Activated CD4-positive, alpha-beta T cell treated with anti-CD3 and anti-CD28 coated beads, Interleukin-2, amount 10 ng/mL, durations not matched to agents 7 days and 5 days (primary cell): ENCODE results near the gene CCL17. TPM values are rescaled to one million over a fixed set of nuclear protein-coding genes. Genes with fewer than 3 reads are reported as not detected.
A peak's percentile ranks its signal among the peaks of the same experiment; 100 is the strongest.
"Not testable (repeated sequence)": the region's sequence is repeated elsewhere in the genome, so short reads cannot be mapped to it uniquely, and the experiment has no call there.

Experiments
- CTCF ChIA-PET: fragments of 350-600 bp; sonication (Branson Sonifier 250); formaldehyde crosslinking; loops from one replicate; lab custom pipeline; 2021; ENCODE audit warnings: antibody characterized with exemption; lab: Charles Lee
- POLR2A ChIA-PET: fragments of 350-600 bp; sonication (Branson Sonifier 250); formaldehyde crosslinking; loops from one replicate; lab custom pipeline; 2021; ENCODE audit warnings: antibody characterized with exemption; lab: Charles Lee
- DNase-seq: peaks from one replicate; pipeline ENCODE4 v3.0.0-alpha.2; 2020
- H3K27ac Mint-ChIP-seq: one replicate; pipeline ENCODE4 v1.8.0; 2021; ENCODE audit warnings: mild to moderate bottlenecking, moderate library complexity, mixed read lengths
- H3K27me3 Mint-ChIP-seq: one replicate; pipeline ENCODE4 v1.8.0; 2021; ENCODE audit warnings: mixed read lengths
- H3K36me3 Mint-ChIP-seq: one replicate; pipeline ENCODE4 v1.8.0; 2021; ENCODE audit warnings: low read depth, mixed read lengths
- H3K4me1 Mint-ChIP-seq: one replicate; pipeline ENCODE4 v1.8.0; 2021; ENCODE audit warnings: mixed read lengths
- H3K4me3 Mint-ChIP-seq: one replicate; pipeline ENCODE4 v1.8.0; 2021; ENCODE audit warnings: mild to moderate bottlenecking, moderate library complexity, mixed read lengths
- H3K9me3 Mint-ChIP-seq: one replicate; pipeline ENCODE4 v1.8.0; 2021; ENCODE audit warnings: mixed read lengths
- total RNA-seq, 2 experiments: library from RNA; stranded (reverse); gene quantifications; one replicate each; pipeline ENCODE4 v1.2.3, GENCODE V29; 2021

Gene CCL17
- total RNA-seq, 2 experiments from 2014 or later, result 0.40 to 0.42 TPM

DNA sequence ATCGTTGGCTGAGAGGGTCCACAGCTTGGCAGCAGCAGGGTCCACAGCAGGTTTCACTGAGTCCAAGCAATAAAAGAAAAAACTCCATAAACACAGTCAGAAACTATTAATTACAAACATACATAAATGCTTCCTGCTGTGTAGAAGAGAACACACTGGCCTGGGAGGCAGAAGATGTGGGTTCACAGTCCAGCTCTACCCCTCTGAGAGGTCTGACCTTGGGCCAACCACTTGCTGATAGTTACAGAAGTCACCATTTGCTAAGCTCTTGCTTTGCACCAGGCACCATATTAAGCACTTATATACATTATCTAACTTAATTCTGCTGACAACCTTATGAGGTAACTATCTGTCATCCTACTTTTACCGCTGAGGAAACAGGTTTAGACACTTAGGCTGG is 27.9 kb downstream of the CCL17 start:
- POLR2A ChIA-PET, result no interaction called here
- DNase-seq, result no peak
- peaks cover 65% of the 10 kb centered on the region for H3K36me3 Mint-ChIP-seq
- H3K4me3 Mint-ChIP-seq, result no peak overlapping the region
- CTCF ChIA-PET, result interaction anchor here (2.8 kb wide), 1 partner anchor 15 kb away, joined by 14 read pairs; no protein-coding TSS in a partner anchor
- H3K4me1 Mint-ChIP-seq, result peaks cover 17% of the 10 kb centered on the region
- no peaks in the 10 kb centered on the region for H3K27me3 Mint-ChIP-seq
- H3K9me3 Mint-ChIP-seq, result no peaks in the 10 kb centered on the region
- no peak overlapping the region for H3K27ac Mint-ChIP-seq

DNA sequence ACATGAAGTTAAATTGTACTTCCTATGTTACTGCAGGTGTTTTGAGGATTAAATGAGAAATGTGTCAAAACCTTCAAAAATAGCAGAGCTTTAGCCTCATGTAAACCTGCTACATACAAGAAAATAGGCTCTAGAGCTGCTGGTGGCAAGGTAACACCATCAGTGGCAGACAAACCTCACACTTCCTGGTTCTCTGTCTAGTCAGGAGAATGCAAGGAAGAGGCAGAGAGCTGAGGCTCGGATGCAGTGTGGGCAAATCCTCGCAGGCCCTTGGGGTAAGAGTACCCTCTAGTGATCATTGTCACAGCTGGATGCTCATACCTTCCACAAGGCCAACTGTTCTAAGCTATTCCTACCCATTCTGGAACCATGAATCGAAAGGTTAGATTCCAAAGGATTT is 28.4 kb downstream of the CCL17 start:
- H3K27ac Mint-ChIP-seq, result peak overlapping the region; percentile 31
- CTCF ChIA-PET, result interaction anchor here (1.0 to 2.8 kb wide), 5 partner anchors 10 to 33 kb away, joined by 3 to 14 read pairs (median 5); partner anchors contain the start of genes CIAPIN1, COQ9 and POLR2C
- no peak for DNase-seq
- no peak overlapping the region for H3K4me3 Mint-ChIP-seq
- no peaks in the 10 kb centered on the region for H3K9me3 Mint-ChIP-seq
- H3K36me3 Mint-ChIP-seq, result peaks cover 60% of the 10 kb centered on the region
- no peaks in the 10 kb centered on the region for H3K27me3 Mint-ChIP-seq
- POLR2A ChIA-PET, result no interaction called here
- peaks cover 17% of the 10 kb centered on the region for H3K4me1 Mint-ChIP-seq

DNA sequence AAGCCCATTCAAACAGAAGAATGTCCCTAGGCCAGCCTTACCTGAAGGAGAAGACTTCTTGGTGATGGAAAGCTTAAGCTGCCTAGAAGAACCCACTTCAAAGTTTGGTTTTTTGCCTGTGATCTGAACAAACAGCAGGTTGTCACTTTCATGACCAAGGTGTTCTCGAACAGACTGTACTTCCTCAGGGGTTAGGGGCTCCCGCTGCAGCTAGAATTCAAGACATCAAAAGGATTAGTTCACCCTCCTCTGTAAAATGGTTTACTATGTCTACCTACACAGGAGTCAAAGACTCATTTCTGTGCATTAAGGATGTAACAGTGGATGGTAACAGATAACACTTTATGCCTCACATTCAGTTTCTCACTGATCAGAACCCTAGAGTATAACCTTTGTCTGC is 29.4 kb downstream of the CCL17 start:
- Mint-ChIP-seq H3K36me3 (peaks cover 61% of the 10 kb centered on the region), H3K4me1 (peaks cover 17% of the 10 kb centered on the region), H3K27me3 (no peaks in the 10 kb centered on the region), H3K9me3 (no peaks in the 10 kb centered on the region), H3K4me3 (no peak overlapping the region), H3K27ac (no peak overlapping the region)
- ChIA-PET POLR2A (no interaction called here), CTCF (interaction anchor here (1.0 to 2.8 kb wide), 5 partner anchors 9 to 32 kb away, joined by 3 to 14 read pairs (median 5); partner anchors contain the start of genes CIAPIN1, COQ9 and POLR2C)
- no peak for DNase-seq

DNA sequence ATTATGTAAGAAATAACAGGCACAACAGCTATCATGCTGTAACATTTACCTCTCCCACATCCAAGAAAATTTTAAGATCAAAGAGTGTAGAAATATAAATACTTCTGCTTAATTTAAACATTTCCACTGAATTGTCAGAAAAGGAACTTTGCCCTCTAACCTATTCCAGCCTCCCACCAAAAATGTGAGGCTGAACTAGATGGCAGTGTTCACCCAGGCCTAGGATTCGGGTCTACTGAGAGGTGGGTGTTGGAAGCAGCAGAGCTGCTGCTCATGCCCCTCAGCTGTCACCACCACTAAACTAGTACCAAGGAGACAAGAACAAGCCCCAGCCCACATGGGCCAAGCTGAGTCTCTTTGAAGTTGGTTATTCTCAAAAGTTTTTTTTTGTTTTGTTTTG is 31.3 kb downstream of the CCL17 start:
- POLR2A ChIA-PET, result no interaction called here
- DNase-seq, result no peak
- peaks cover 12% of the 10 kb centered on the region for H3K9me3 Mint-ChIP-seq
- H3K27me3 Mint-ChIP-seq, result no peaks in the 10 kb centered on the region
- peaks cover 17% of the 10 kb centered on the region for H3K4me1 Mint-ChIP-seq
- CTCF ChIA-PET, result interaction anchor here (0.6 to 1.6 kb wide), 4 partner anchors 17 to 73 kb away, joined by 3 to 5 read pairs (median 4); partner anchors contain the start of gene POLR2C
- no peak overlapping the region for H3K4me3 Mint-ChIP-seq
- H3K27ac Mint-ChIP-seq, result no peak overlapping the region
- peaks cover 65% of the 10 kb centered on the region for H3K36me3 Mint-ChIP-seq

DNA sequence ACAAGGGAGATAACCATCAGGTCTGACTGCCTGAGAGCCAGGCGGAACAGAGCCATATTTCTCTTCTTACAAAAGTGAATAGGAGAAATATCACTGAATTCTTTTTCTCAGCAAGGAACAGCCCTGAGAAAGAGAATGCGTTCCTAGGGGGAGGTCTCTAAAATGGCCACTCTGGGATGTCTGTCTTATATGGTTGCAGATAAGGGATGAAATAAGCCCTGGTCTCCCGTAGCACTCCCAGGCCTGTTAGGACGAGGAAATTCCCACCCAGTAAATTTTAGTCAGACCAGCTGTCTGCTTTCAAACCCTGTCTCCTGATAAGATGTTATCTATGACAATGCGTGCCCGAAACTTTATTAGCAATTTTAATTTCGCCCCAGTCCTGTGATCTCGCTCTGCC is 35.4 kb downstream of the CCL17 start:
- peaks cover 62% of the 10 kb centered on the region for H3K36me3 Mint-ChIP-seq
- H3K27ac Mint-ChIP-seq, DNase-seq, POLR2A ChIA-PET, H3K27me3 Mint-ChIP-seq, H3K4me1 Mint-ChIP-seq, H3K4me3 Mint-ChIP-seq: not testable (repeated sequence)
- CTCF ChIA-PET, result interaction anchor here (0.6 to 0.9 kb wide), 2 partner anchors 23 to 543 kb away, joined by 3 to 4 read pairs; no protein-coding TSS in a partner anchor
- peaks cover 22% of the 10 kb centered on the region for H3K9me3 Mint-ChIP-seq

DNA sequence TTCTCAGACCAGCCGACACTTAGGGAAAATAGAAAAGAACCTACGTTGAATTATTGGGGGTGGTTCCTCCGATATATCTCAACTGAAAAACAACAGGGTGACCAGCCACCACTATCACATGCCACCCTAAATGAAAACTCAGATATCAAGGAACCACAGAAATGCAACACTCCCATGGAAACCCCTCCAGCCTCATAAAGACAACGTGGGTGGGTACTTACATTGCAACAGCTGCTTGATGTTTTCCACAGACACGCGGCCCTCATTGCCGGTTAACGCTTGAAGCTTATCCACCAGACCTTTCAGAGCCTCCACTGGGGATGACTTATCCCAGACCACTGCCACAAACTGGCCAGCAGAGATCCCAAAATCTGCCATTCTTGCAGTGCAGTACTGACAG is 36.0 kb downstream of the CCL17 start:
- POLR2A ChIA-PET, H3K27ac Mint-ChIP-seq, DNase-seq, H3K27me3 Mint-ChIP-seq, H3K4me3 Mint-ChIP-seq: not testable (repeated sequence)
- peaks cover 59% of the 10 kb centered on the region for H3K36me3 Mint-ChIP-seq
- CTCF ChIA-PET, result interaction anchor here (1.1 kb wide), 1 partner anchor 23 kb away, joined by 3 read pairs; no protein-coding TSS in a partner anchor
- peaks cover 10% of the 10 kb centered on the region for H3K4me1 Mint-ChIP-seq
- peaks cover 22% of the 10 kb centered on the region for H3K9me3 Mint-ChIP-seq

DNA sequence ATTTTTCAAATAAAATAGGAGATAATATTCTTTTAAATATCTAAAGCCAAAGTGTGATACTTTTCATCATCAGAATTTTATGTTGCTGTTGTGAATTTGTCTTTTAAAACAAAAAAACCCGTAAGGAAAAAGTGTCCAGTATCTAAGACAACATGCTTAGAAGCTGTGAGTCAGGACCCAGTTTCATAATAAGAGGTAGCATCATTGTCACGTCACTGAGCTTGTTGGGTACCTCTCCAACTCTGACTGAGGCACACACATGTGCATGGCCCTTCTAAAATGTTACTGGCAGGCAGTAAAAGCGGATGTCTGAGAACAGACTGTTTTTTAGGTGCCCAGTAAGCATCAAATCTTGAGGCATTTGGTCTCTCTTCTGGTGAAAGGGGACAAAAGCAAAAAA is 40.1 kb downstream of the CCL17 start:
- Mint-ChIP-seq H3K4me3 (no peak overlapping the region), H3K36me3 (peaks cover 37% of the 10 kb centered on the region), H3K4me1 (peaks cover 34% of the 10 kb centered on the region), H3K9me3 (peaks cover 20% of the 10 kb centered on the region), H3K27me3 (no peaks in the 10 kb centered on the region), H3K27ac (no peak overlapping the region)
- ChIA-PET POLR2A (interaction anchor here (0.6 kb wide), 1 partner anchor 26 kb away, joined by 3 read pairs; no protein-coding TSS in a partner anchor), CTCF (interaction anchor here (0.6 to 5.3 kb wide), 6 partner anchors 13 to 31 kb away, joined by 3 to 40 read pairs (median 4); partner anchors contain the start of gene POLR2C)
- DNase-seq, result no peak

DNA sequence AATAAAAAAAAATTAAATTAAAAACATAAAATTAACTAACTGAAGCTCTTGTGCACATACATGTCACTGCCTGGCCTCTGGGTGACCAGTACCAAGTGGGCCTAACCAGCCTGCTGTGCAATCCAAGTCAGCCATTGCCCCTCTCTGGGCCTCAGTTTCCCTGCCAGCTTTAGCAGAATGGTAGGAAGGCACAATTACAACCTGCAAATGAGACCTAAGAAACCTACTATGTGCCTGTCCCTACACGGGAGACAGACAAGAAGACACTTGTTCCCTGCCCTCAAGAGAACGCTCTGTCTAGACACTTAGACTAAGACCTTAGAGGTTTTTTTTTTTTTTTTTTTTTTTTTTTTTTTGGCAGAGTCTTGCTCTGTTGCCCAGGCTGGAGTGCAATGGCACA is 40.9 kb downstream of the CCL17 start:
- Mint-ChIP-seq H3K27ac (peak overlapping the region; percentile 13), H3K4me3 (no peak overlapping the region), H3K9me3 (peaks cover 13% of the 10 kb centered on the region), H3K4me1 (peaks cover 36% of the 10 kb centered on the region), H3K27me3 (no peaks in the 10 kb centered on the region), H3K36me3 (peaks cover 29% of the 10 kb centered on the region)
- ChIA-PET CTCF (interaction anchor here (0.8 to 5.3 kb wide), 4 partner anchors 15 to 39 kb away, joined by 3 to 40 read pairs (median 4); partner anchors contain the start of gene POLR2C), POLR2A (no interaction called here)
- DNase-seq, result no peak

DNA sequence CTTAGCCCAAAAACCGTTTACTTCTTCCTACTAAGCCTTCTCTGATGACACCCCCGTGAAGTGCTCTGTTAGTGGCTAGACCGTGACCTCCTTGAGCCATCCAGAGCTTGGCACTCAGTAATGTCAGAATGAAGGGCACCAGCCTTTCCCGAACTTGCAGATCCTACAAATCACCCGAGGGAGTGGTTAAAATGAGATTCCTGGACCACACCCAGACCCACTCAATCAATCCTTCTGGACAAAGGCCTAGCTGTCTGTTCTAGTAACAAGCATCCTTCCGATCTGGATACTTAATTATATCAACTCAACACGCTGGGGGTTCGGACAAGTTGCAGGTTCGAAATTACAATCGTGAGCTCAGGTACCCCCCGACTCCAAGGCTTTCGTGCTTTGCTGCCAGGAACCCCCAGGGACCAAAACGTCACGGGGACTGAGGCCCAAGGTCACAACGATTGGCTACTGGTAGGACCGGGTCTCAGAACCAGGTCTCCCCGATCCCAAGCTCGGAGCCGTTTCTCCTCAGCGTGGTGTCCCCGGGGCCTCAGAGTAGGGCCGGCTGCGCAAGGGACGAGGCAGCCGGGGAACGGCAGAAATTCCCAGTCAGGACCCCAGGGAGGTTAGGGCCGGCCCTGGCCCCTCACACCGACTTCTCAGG is 42.1 kb downstream of the CCL17 start:
- Mint-ChIP-seq H3K9me3 (peaks cover 1% of the 10 kb centered on the region), H3K27ac (peak overlapping the region; percentile 90), H3K4me3 (peak overlapping the region; percentile 93), H3K4me1 (peaks cover 36% of the 10 kb centered on the region), H3K36me3 (peaks cover 21% of the 10 kb centered on the region), H3K27me3 (no peaks in the 10 kb centered on the region)
- ChIA-PET POLR2A (interaction anchor here (0.6 to 0.7 kb wide), 4 partner anchors 16 to 153 kb away, joined by 3 to 5 read pairs (median 4); partner anchors contain the start of gene POLR2C), CTCF (interaction anchor here (1.0 to 5.3 kb wide), 10 partner anchors 10 to 288 kb away, joined by 3 to 40 read pairs (median 4); partner anchors contain the start of genes KATNB1 and POLR2C)
- DNase-seq, result peak; percentile 31

DNA sequence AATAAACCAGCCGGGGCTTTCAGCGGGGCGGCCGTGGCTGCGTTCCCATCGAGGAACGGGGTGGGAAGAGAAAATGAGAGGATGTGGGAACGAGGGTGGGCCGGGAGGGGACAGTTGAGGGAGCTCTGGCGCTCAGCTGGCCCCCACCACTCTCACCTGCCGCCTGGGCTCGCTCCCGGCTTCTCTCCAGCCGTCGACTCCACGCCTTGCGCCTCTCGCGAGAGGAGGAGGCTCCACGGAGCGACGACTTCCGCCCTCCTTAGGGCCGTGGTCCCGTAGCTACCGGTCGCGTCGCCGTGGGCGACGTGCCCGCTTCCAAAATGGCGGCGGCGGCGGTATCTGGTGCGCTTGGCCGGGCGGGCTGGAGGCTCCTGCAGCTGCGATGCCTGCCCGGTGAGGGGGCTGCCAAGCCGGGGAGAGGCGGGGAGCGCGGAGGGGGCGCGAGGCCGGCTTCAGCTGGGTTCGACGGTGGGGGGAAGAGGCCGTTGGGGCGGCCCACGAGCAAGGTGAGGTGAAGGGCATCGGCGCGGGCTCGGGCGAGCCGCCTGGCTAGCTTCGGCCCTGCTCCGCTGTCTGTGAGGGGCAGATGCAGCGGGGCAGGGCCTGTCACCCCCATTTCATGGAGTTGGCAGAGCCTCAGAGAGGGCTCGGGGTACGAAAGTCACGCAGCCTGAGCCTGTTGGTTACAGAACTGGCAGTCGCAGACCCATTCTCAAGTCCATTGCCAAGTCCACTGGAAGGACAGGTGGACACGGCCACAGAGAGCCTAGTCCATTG is 42.8 kb downstream of the CCL17 start, which contains the start of the genes CIAPIN1 and COQ9:
TSS of gene CIAPIN1 (minus strand) at position 200 of the 777 bp plus-strand sequence. CDS start 6,457 bp downstream, outside the sequence.
TSS of gene COQ9 (plus strand) at position 294 of the 777 bp plus-strand sequence. CDS start at position 321, 27 bp downstream.
- Mint-ChIP-seq H3K4me1 (peaks cover 36% of the 10 kb centered on the region), H3K27me3 (no peaks in the 10 kb centered on the region), H3K36me3 (peaks cover 24% of the 10 kb centered on the region), H3K4me3 (peak within 1 kb of the TSS; percentile 93), H3K9me3 (no peaks in the 10 kb centered on the region), H3K27ac (peak within 1 kb of the TSS; percentile 90)
- POLR2A ChIA-PET, result interaction anchor here (0.6 to 0.7 kb wide), 4 partner anchors 15 to 154 kb away, joined by 3 to 5 read pairs (median 4); partner anchors contain the start of gene POLR2C
- DNase-seq, result peak; percentile 95
- CTCF ChIA-PET, result interaction anchor here (0.7 to 5.3 kb wide), 11 partner anchors 10 to 288 kb away, joined by 3 to 40 read pairs (median 5); partner anchors contain the start of genes KATNB1 and POLR2C

DNA sequence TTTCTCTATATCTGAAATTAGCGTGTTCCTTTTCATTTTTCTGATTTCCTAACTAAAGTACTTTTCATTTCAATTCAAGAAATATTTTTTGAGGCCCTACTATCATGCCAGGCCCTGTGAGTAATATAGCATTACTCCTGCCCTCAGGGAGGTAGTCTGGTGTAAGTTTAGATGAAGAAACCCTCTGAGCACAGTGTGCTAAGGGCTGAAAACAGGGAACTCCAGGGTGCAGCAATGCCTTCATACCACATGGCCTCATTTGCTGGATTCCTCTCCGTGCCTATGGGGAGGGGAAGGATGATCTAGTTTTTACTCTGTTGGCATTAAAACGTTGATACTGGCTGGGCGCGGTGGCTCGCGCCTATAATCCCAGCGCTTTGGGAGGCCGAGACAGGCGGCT is 47.5 kb downstream of the CCL17 start:
- Mint-ChIP-seq H3K36me3 (peaks cover 26% of the 10 kb centered on the region), H3K27ac (no peak overlapping the region), H3K4me1 (peaks cover 19% of the 10 kb centered on the region), H3K27me3 (no peaks in the 10 kb centered on the region), H3K4me3 (no peak overlapping the region), H3K9me3 (no peaks in the 10 kb centered on the region)
- CTCF ChIA-PET, result no interaction called here
- no peak for DNase-seq
- POLR2A ChIA-PET, result no interaction called here
